Neural progenitor cell (in vitro differentiated cells): ENCODE data around the gene OSBPL8. TPM values are rescaled to one million over a fixed set of nuclear protein-coding genes. Genes with fewer than 3 reads are reported as not detected.

Source experiments
- DNase-seq: peaks from one replicate; pipeline ENCODE4 v3.0.0-alpha.2; 2016; ENCODE audit warnings: low spot score
- H2AFZ ChIP-seq: fragments of 200-600 bp; sonication (generic); replicated peaks from 2 replicates; pipeline ENCODE4 v1.6.1; 2016; ENCODE audit warnings: antibody characterized with exemption
- H3F3A ChIP-seq: fragments of 200-600 bp; sonication (generic); 2 replicates; pipeline ENCODE4 v1.6.1; 2016; ENCODE audit warnings: antibody characterized with exemption, low read depth
- H3K27ac ChIP-seq: fragments of 200-600 bp; sonication (generic); 2 replicates; pipeline ENCODE4 v1.5.1; 2016; ENCODE audit warnings: mild to moderate bottlenecking
- H3K27me3 ChIP-seq: fragments of 200-600 bp; sonication (generic); 2 replicates; pipeline ENCODE4 v1.6.1; 2016; ENCODE audit warnings: mild to moderate bottlenecking, moderate library complexity
- H3K36me3 ChIP-seq: fragments of 200-600 bp; sonication (generic); 2 replicates; pipeline ENCODE4 v1.5.1; 2016
- H3K4me1 ChIP-seq: fragments of 200-600 bp; sonication (generic); 2 replicates; pipeline ENCODE4 v1.6.1; 2016; ENCODE audit warnings: mixed run types
- H3K4me2 ChIP-seq: fragments of 200-600 bp; sonication (generic); 2 replicates; pipeline ENCODE4 v1.6.1; 2016
- H3K4me3 ChIP-seq: fragments of 200-600 bp; sonication (generic); 2 replicates; pipeline ENCODE4 v1.5.1; 2016
- H3K79me2 ChIP-seq: fragments of 200-600 bp; sonication (generic); 2 replicates; pipeline ENCODE4 v1.6.1; 2016; ENCODE audit warnings: low read depth
- H3K9ac ChIP-seq: fragments of 200-600 bp; sonication (generic); 2 replicates; pipeline ENCODE4 v1.6.1; 2016
- H3K9me3 ChIP-seq: fragments of 200-600 bp; sonication (generic); 2 replicates; pipeline ENCODE4 v1.5.1; 2016; ENCODE audit warnings: low read depth
- H4K20me1 ChIP-seq: fragments of 200-600 bp; sonication (generic); 2 replicates; pipeline ENCODE4 v1.6.1; 2016; ENCODE audit warnings: low read depth
- H3K27ac Mint-ChIP-seq: 3 replicates; pipeline ENCODE4 v1.8.0; 2021; ENCODE audit warnings: mixed read lengths
- H3K27me3 Mint-ChIP-seq: 2 replicates; pipeline ENCODE4 v1.8.0; 2022; ENCODE audit warnings: low read depth, mild to moderate bottlenecking, inconsistent platforms, moderate library complexity, mixed read lengths; ENCODE audit not compliant: insufficient read depth
- H3K36me3 Mint-ChIP-seq: 3 replicates; pipeline ENCODE4 v1.8.0; 2021; ENCODE audit warnings: mixed read lengths
- H3K4me1 Mint-ChIP-seq: 3 replicates; pipeline ENCODE4 v1.8.0; 2021; ENCODE audit warnings: mixed read lengths
- H3K4me3 Mint-ChIP-seq: 3 replicates; pipeline ENCODE4 v1.8.0; 2021; ENCODE audit warnings: mild to moderate bottlenecking, moderate library complexity, mixed read lengths
- H3K9me3 Mint-ChIP-seq: 3 replicates; pipeline ENCODE4 v1.8.0; 2020; ENCODE audit warnings: mixed read lengths
- CTCF ChIP-seq: fragments of 200-600 bp; sonication (generic); IDR thresholded peaks from 2 replicates; pipeline ENCODE4 v1.5.1; 2017; ENCODE audit warnings: antibody characterized with exemption, mild to moderate bottlenecking
- EZH2 ChIP-seq: fragments of 200-600 bp; sonication (generic); IDR thresholded peaks from 2 replicates; pipeline ENCODE4 v1.6.1; 2017; ENCODE audit warnings: antibody characterized with exemption, mild to moderate bottlenecking, moderate library complexity
- EZH2phosphoT487 ChIP-seq: fragments of 200-600 bp; sonication (generic); IDR thresholded peaks from 2 replicates; pipeline ENCODE4 v1.6.1; 2017; ENCODE audit warnings: antibody characterized with exemption
- total RNA-seq: library from RNA; depleted of rRNA; stranded (reverse); fragments of >200 nt; gene quantifications from 2 replicates; pipeline ENCODE4 v1.2.3, GENCODE V29; 2015; ENCODE audit warnings: low replicate concordance

OSBPL8 gene
- total RNA-seq, 1 donor from 2014 or later: 93.6 TPM

DNA sequence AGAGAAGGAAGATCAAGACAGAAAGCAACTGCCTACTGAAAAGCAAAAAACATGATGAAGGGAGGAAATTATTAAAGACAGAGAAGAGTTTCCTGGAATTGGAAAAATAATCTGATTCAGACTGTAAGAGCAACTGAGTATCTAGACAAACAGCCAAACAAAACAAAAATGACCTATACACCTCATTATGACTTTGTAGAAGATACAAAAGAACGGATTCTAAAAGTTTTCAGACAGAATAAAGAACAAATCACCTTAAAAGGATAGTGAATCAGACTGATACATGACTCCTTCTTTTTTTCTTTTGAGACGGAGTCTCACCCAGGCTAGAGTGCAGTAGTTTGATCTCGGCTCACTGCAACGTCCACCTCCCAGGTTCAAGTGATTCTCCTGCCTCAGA is 10.4 kb downstream of the OSBPL8 start:
- peaks cover 16% of the 10 kb centered on the region for H3F3A ChIP-seq
- Mint-ChIP-seq H3K4me1 (peaks cover 30% of the 10 kb centered on the region), H3K27me3 (no peaks in the 10 kb centered on the region), H3K27ac (peak overlapping the region; percentile 29), H3K4me3 (no peak overlapping the region), H3K9me3 (no peaks in the 10 kb centered on the region), H3K36me3 (no peaks in the 10 kb centered on the region)
- H3K36me3 ChIP-seq: no peaks in the 10 kb centered on the region
- H3K27me3 ChIP-seq: no peaks in the 10 kb centered on the region
- peaks cover 37% of the 10 kb centered on the region for H3K4me1 ChIP-seq
- TF ChIP-seq EZH2phosphoT487 (no peak), CTCF (no peak), EZH2 (no peak)
- H3K27ac ChIP-seq: no peak overlapping the region
- no peaks in the 10 kb centered on the region for H3K9me3 ChIP-seq
- no peak overlapping the region for H3K4me3 ChIP-seq
- no peak overlapping the region for H2AFZ ChIP-seq
- H4K20me1 ChIP-seq: peaks cover 63% of the 10 kb centered on the region
- DNase-seq: no peak
- no peak overlapping the region for H3K4me2 ChIP-seq
- H3K9ac ChIP-seq: no peak overlapping the region
- peaks cover 99% of the 10 kb centered on the region for H3K79me2 ChIP-seq

DNA sequence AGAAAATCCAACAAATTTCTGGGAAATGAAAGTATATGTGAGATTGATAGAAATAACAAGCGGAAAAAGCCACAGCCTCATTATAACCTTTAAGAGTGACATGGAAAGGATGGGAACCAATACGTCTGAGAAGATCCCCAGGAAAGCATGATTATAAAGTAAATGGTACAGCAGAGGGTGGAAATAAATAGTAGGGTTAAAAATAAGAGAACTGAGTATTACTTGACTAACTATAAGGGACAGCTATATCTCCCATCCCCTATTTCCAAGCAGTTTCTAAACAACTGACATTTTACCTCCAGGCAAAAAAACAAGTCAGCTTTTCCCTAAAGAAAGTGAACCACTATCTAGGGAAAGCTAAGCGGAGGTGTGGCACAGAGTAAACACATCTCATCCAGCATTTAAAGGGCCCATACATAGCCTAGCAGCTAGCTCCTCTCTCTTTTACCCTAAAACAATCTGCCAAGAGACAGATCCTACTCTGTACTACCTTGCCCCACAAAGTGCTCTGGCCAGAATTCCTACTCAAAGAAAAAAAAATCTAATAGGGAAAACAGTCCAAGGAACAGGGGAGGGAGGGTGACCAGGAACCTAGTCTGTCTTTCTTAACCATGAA is 11.2 kb downstream of the OSBPL8 start:
- TF ChIP-seq EZH2phosphoT487 (no peak), CTCF (no peak), EZH2 (no peak)
- Mint-ChIP-seq H3K36me3 (peaks cover 2% of the 10 kb centered on the region), H3K9me3 (no peaks in the 10 kb centered on the region), H3K4me3 (peak overlapping the region; percentile 25), H3K27me3 (no peaks in the 10 kb centered on the region), H3K27ac (peak overlapping the region; percentile 47), H3K4me1 (peaks cover 33% of the 10 kb centered on the region)
- no peak overlapping the region for H3K9ac ChIP-seq
- H3F3A ChIP-seq: peaks cover 16% of the 10 kb centered on the region
- no peaks in the 10 kb centered on the region for H3K27me3 ChIP-seq
- no peak overlapping the region for H3K4me2 ChIP-seq
- H3K4me1 ChIP-seq: peaks cover 43% of the 10 kb centered on the region
- H3K9me3 ChIP-seq: no peaks in the 10 kb centered on the region
- H3K36me3 ChIP-seq: no peaks in the 10 kb centered on the region
- peaks cover 99% of the 10 kb centered on the region for H3K79me2 ChIP-seq
- no peak for DNase-seq
- H2AFZ ChIP-seq: no peak overlapping the region
- H3K27ac ChIP-seq: peak overlapping the region; percentile 38
- H4K20me1 ChIP-seq: peaks cover 64% of the 10 kb centered on the region
- H3K4me3 ChIP-seq: no peak overlapping the region

DNA sequence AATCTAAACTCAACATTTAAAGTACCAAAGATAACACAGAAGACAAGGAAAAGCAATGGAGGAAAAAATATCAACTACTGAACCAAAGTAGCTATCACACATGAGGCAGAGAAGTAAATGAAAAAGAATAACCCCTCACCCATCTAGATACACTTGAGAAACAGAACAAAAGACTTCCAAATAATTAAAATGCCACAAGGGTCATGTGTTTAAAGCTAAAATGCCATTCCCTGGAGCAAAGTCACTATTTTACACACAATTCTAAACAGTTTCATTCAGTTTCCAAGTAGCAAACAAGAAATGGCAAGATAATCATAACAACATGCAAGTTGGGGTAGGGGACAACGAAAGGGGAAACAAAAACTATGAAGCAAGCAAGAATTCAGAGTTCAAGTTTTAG is 12.0 kb downstream of the OSBPL8 start:
- TF ChIP-seq EZH2 (no peak), EZH2phosphoT487 (no peak)
- H4K20me1 ChIP-seq: peaks cover 67% of the 10 kb centered on the region
- H3K36me3 ChIP-seq: no peaks in the 10 kb centered on the region
- H3K4me3 Mint-ChIP-seq: peak overlapping the region; percentile 7
- H3K9ac ChIP-seq: no peak overlapping the region
- peaks cover 6% of the 10 kb centered on the region for H3K36me3 Mint-ChIP-seq
- no peaks in the 10 kb centered on the region for H3K9me3 Mint-ChIP-seq
- peaks cover 99% of the 10 kb centered on the region for H3K79me2 ChIP-seq
- no peaks in the 10 kb centered on the region for H3K27me3 ChIP-seq
- peaks cover 33% of the 10 kb centered on the region for H3K4me1 Mint-ChIP-seq
- peak overlapping the region; percentile 92 for H3K27ac Mint-ChIP-seq
- H3K27ac ChIP-seq: no peak overlapping the region
- no peak overlapping the region for H3K4me3 ChIP-seq
- H3K4me2 ChIP-seq: peak overlapping the region; percentile 45
- no peak overlapping the region for H2AFZ ChIP-seq
- no peaks in the 10 kb centered on the region for H3K9me3 ChIP-seq
- peaks cover 43% of the 10 kb centered on the region for H3K4me1 ChIP-seq
- no peaks in the 10 kb centered on the region for H3K27me3 Mint-ChIP-seq
- no peak for DNase-seq
- peaks cover 16% of the 10 kb centered on the region for H3F3A ChIP-seq

- TF ChIP-seq EZH2phosphoT487 (no peak), EZH2 (no peak), CTCF (no peak)
Observed at GRCh38 chr12:76546889-76547288, 12.7 kb downstream of the OSBPL8 start.

More at GRCh38 chr12:76546889-76547288, 12.7 kb downstream of the OSBPL8 start:
- Histone ChIP-seq H3K4me2 (peak overlapping the region; percentile 45), H4K20me1 (peaks cover 62% of the 10 kb centered on the region), H3F3A (peaks cover 16% of the 10 kb centered on the region), H3K4me1 (peaks cover 43% of the 10 kb centered on the region), H3K79me2 (peaks cover 99% of the 10 kb centered on the region), H3K36me3 (no peaks in the 10 kb centered on the region), H3K27ac (no peak overlapping the region), H3K9ac (no peak overlapping the region), H3K9me3 (no peaks in the 10 kb centered on the region), H3K27me3 (no peaks in the 10 kb centered on the region), H2AFZ (no peak overlapping the region), H3K4me3 (no peak overlapping the region)
- peak overlapping the region; percentile 54 for H3K4me3 Mint-ChIP-seq
- H3K27me3 Mint-ChIP-seq: no peaks in the 10 kb centered on the region
- peaks cover 10% of the 10 kb centered on the region for H3K36me3 Mint-ChIP-seq
- DNase-seq: peak; percentile 18
- peaks cover 33% of the 10 kb centered on the region for H3K4me1 Mint-ChIP-seq
- no peaks in the 10 kb centered on the region for H3K9me3 Mint-ChIP-seq
- peak overlapping the region; percentile 92 for H3K27ac Mint-ChIP-seq
